H9 (cell line): ENCODE results near the gene EPB41L1. TPM values are rescaled to one million over a fixed set of nuclear protein-coding genes. Genes with fewer than 3 reads are reported as not detected.

Experiments
- DNase-seq: peaks from one replicate; pipeline ENCODE4 v3.0.0-alpha.2; 2017
- H2AFZ ChIP-seq: one replicate; pipeline ENCODE4 v1.6.1; 2013; ENCODE audit warnings: mild to moderate bottlenecking, low read length, control low read depth, moderate library complexity
- H2AK5ac ChIP-seq: 2 replicates; pipeline ENCODE4 v1.6.1; 2013; ENCODE audit warnings: low read length, control low read depth, mixed read lengths; ENCODE audit not compliant: insufficient read length
- H2BK120ac ChIP-seq: one replicate; pipeline ENCODE4 v1.6.1; 2013; ENCODE audit warnings: low read depth, mild to moderate bottlenecking, low read length, control low read depth, inconsistent platforms; ENCODE audit not compliant: poor library complexity, severe bottlenecking
- H2BK12ac ChIP-seq: 2 replicates; pipeline ENCODE4 v1.6.1; 2013; ENCODE audit warnings: low read length, control low read depth, mixed read lengths, low read depth; ENCODE audit not compliant: insufficient read length
- H2BK15ac ChIP-seq: 2 replicates; pipeline ENCODE4 v1.6.1; 2013; ENCODE audit warnings: low read depth, low read length, control low read depth
- H2BK20ac ChIP-seq: one replicate; pipeline ENCODE4 v1.6.1; 2013; ENCODE audit warnings: low read depth, mild to moderate bottlenecking, low read length, control low read depth, inconsistent platforms; ENCODE audit not compliant: poor library complexity, severe bottlenecking
- H2BK5ac ChIP-seq: 2 replicates; pipeline ENCODE4 v1.6.1; 2013; ENCODE audit warnings: low read length, control low read depth, mixed read lengths; ENCODE audit not compliant: insufficient read length
- H3K14ac ChIP-seq: 2 replicates; pipeline ENCODE4 v1.6.1; 2013; ENCODE audit warnings: low read length, control low read depth; ENCODE audit not compliant: insufficient read depth
- H3K18ac ChIP-seq: 2 replicates; pipeline ENCODE4 v1.6.1; 2013; ENCODE audit warnings: low read depth, mild to moderate bottlenecking, mixed read lengths, low read length, control low read depth; ENCODE audit not compliant: insufficient read length
- H3K23ac ChIP-seq: 2 replicates; pipeline ENCODE4 v1.6.1; 2013; ENCODE audit warnings: low read length, control low read depth, mixed read lengths, low read depth; ENCODE audit not compliant: insufficient read length
- H3K23me2 ChIP-seq: 2 replicates; pipeline ENCODE4 v1.6.1; 2013; ENCODE audit warnings: low read depth, mild to moderate bottlenecking, mixed read lengths, low read length, control low read depth; ENCODE audit not compliant: insufficient read length, poor library complexity, severe bottlenecking
- H3K27ac ChIP-seq: 2 replicates; pipeline ENCODE4 v1.5.1; 2013; ENCODE audit warnings: low read length, control low read depth, mixed read lengths, low read depth; ENCODE audit not compliant: insufficient read length
- H3K27me3 ChIP-seq: 2 replicates; pipeline ENCODE4 v1.6.1; 2013; ENCODE audit warnings: low read length, control low read depth, inconsistent platforms; ENCODE audit not compliant: insufficient read depth
- H3K4ac ChIP-seq: 2 replicates; pipeline ENCODE4 v1.6.1; 2013; ENCODE audit warnings: low read depth, mild to moderate bottlenecking, control low read depth, inconsistent platforms, low read length, moderate library complexity
- H3K4me1 ChIP-seq: 2 replicates; pipeline ENCODE4 v1.6.1; 2013; ENCODE audit warnings: low read length, control low read depth, inconsistent platforms; ENCODE audit not compliant: insufficient read depth
- H3K4me2 ChIP-seq: 2 replicates; pipeline ENCODE4 v1.6.1; 2013; ENCODE audit warnings: low read length, control low read depth, mixed read lengths; ENCODE audit not compliant: insufficient read length, insufficient read depth
- H3K56ac ChIP-seq: 2 replicates; pipeline ENCODE4 v1.6.1; 2013; ENCODE audit warnings: low read depth, mild to moderate bottlenecking, mixed read lengths, low read length, control low read depth; ENCODE audit not compliant: insufficient read length
- H3K79me1 ChIP-seq: 2 replicates; pipeline ENCODE4 v1.6.1; 2013; ENCODE audit warnings: low read depth, mild to moderate bottlenecking, moderate library complexity, low read length, control low read depth, inconsistent platforms; ENCODE audit not compliant: insufficient read depth, poor library complexity, severe bottlenecking
- H3K79me2 ChIP-seq: 2 replicates; pipeline ENCODE4 v1.6.1; 2013; ENCODE audit warnings: low read length, control low read depth, inconsistent platforms; ENCODE audit not compliant: insufficient read depth
- H3K9ac ChIP-seq: 2 replicates; pipeline ENCODE4 v1.6.1; 2013; ENCODE audit warnings: low read length, control low read depth, mixed read lengths; ENCODE audit not compliant: insufficient read length; ENCODE audit errors: extremely low read depth
- H3K9me3 ChIP-seq: one replicate; pipeline ENCODE4 v1.6.1; 2013; ENCODE audit warnings: low read depth, low read length, inconsistent platforms; ENCODE audit not compliant: control insufficient read depth
- H3T11ph ChIP-seq: one replicate; pipeline ENCODE4 v1.6.1; 2013; ENCODE audit warnings: mild to moderate bottlenecking, low read length, control low read depth, inconsistent platforms
- H4K20me1 ChIP-seq: one replicate; pipeline ENCODE4 v1.6.1; 2013; ENCODE audit not compliant: control insufficient read depth, insufficient read length, insufficient read depth
- H4K5ac ChIP-seq: 2 replicates; pipeline ENCODE4 v1.6.1; 2013; ENCODE audit warnings: low read depth, mild to moderate bottlenecking, mixed read lengths, low read length, control low read depth; ENCODE audit not compliant: insufficient read length
- H4K8ac ChIP-seq: replicated peaks from 2 replicates; pipeline ENCODE4 v1.6.1; 2013; ENCODE audit warnings: low read length, control low read depth, mixed read lengths, low read depth; ENCODE audit not compliant: insufficient read length
- H4K91ac ChIP-seq: 2 replicates; pipeline ENCODE4 v1.6.1; 2013; ENCODE audit warnings: low read depth, mild to moderate bottlenecking, moderate library complexity, mixed read lengths, low read length, control low read depth; ENCODE audit not compliant: insufficient read length
- H3K27ac Mint-ChIP-seq, 3 experiments: 2 replicates in 2 of 3; 3 replicates in 1 of 3; pipeline ENCODE4 v1.8.0; 2020 to 2021; ENCODE audit warnings: mixed read lengths in 3 of 3, mild to moderate bottlenecking in 1 of 3, moderate library complexity in 1 of 3
- H3K27me3 Mint-ChIP-seq: 2 replicates; pipeline ENCODE4 v1.8.0; 2021; ENCODE audit warnings: low read depth, mild to moderate bottlenecking, moderate library complexity, mixed read lengths
- H3K36me3 Mint-ChIP-seq, 3 experiments: 2 replicates in 2 of 3; 3 replicates in 1 of 3; pipeline ENCODE4 v1.8.0; 2020 to 2021; ENCODE audit warnings: low read depth in 3 of 3, mixed read lengths in 3 of 3; ENCODE audit not compliant: insufficient read depth in 1 of 3
- H3K4me1 Mint-ChIP-seq, 2 experiments: 2 replicates each; pipeline ENCODE4 v1.8.0; 2020; ENCODE audit warnings: mixed read lengths in 2 of 2
- H3K4me3 Mint-ChIP-seq, 2 experiments: 2 replicates in 1 of 2; 3 replicates in 1 of 2; pipeline ENCODE4 v1.8.0; 2020 to 2021; ENCODE audit warnings: mild to moderate bottlenecking in 2 of 2, mixed read lengths in 2 of 2, moderate library complexity in 1 of 2
- H3K9me3 Mint-ChIP-seq, 2 experiments: 2 replicates in 1 of 2; 3 replicates in 1 of 2; pipeline ENCODE4 v1.8.0; 2020; ENCODE audit warnings: mild to moderate bottlenecking in 2 of 2, mixed read lengths in 2 of 2, moderate library complexity in 1 of 2
- WGBS: extraction: QIAGEN DNeasy Blood & Tissue Kit; methylation state at CpG from one replicate; pipeline ENCODE4 v1.1.7; 2013; ENCODE audit warnings: missing lambda C conversion rate, low lambda C conversion rate, mixed read lengths; ENCODE audit not compliant: insufficient read length; ENCODE audit errors: extremely low coverage; 5-methylcytosine and 5-hydroxymethylcytosine counted together
- total RNA-seq: library from RNA; stranded (reverse); gene quantifications from 2 replicates; pipeline ENCODE4 v1.2.1, GENCODE V29; 2021
- TF ChIP-seq, protein P1 (sequence below): fragments of 200-600 bp; sonication (generic); conservative IDR thresholded peaks from 3 replicates; pipeline ENCODE4 v1.8.0; 2021; ENCODE audit warnings: antibody characterized with exemption, mild to moderate bottlenecking

The EPB41L1 gene
- total RNA-seq, 1 experiment from 2014 or later: 31.1 TPM

DNA sequence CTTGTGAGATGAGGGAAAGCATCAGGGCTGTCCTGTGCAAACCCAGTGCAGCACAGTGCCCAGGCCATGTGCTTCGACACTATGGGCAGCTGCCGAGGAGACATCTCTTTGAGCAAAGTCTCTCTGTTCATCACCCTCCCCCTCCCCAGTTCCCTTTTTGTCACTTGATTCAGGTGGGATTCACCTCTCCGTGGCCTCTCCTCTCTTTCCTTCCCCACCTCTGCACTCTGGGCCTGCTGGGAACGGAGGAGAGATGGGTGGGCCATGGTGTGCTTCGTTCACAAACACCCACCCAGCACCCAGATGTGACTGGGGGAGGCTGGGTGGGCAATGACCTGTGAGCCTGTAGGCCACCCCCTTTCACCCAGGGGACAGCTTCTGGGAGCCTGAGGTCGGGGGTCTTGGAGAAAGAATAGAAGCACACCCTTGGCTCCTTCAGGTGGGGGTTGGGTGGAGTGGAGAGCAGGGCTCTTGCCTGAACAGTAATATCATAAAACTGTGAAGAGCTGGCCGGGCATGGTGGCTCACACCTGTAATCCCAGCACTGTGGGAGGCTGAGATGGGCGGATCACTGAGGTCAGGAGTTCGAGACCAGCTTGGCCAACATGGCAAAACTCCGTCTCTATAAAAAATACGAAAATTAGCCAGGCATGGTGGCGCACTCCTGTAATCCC, 118.1 kb downstream of the EPB41L1 start:
- Histone ChIP-seq H2AFZ (no peak overlapping the region), H4K8ac (no peak overlapping the region), H3K4ac (no peak overlapping the region), H3K56ac (no peak overlapping the region), H3K27ac (no peak overlapping the region), H2BK120ac (no peak overlapping the region), H4K5ac (no peak overlapping the region), H3K9me3 (no peaks in the 10 kb centered on the region), H2AK5ac (no peak overlapping the region), H3K4me1 (0 out of 2 replicates have a peak, but pooled peaks cover 3% of the 10 kb centered on the region), H3K18ac (no peak overlapping the region), H3K27me3 (no peaks in the 10 kb centered on the region), H4K20me1 (no peaks in the 10 kb centered on the region), H3K79me1 (no peaks in the 10 kb centered on the region), H4K91ac (no peak overlapping the region), H3K23me2 (no peaks in the 10 kb centered on the region), H2BK20ac (no peak overlapping the region), H2BK15ac (no peak overlapping the region), H3K23ac (no peak overlapping the region), H2BK12ac (no peak overlapping the region), H2BK5ac (no peak overlapping the region), H3K4me2 (no peak overlapping the region), H3T11ph (no peak overlapping the region), H3K9ac (no peak overlapping the region), H3K14ac (no peak overlapping the region), H3K79me2 (no peaks in the 10 kb centered on the region)
- H3K9me3 Mint-ChIP-seq: no peaks in the 10 kb centered on the region
- peaks cover 6% of the 10 kb centered on the region for H3K27me3 Mint-ChIP-seq
- H3K36me3 Mint-ChIP-seq: no peaks in the 10 kb centered on the region
- TF ChIP-seq, protein P1, sequence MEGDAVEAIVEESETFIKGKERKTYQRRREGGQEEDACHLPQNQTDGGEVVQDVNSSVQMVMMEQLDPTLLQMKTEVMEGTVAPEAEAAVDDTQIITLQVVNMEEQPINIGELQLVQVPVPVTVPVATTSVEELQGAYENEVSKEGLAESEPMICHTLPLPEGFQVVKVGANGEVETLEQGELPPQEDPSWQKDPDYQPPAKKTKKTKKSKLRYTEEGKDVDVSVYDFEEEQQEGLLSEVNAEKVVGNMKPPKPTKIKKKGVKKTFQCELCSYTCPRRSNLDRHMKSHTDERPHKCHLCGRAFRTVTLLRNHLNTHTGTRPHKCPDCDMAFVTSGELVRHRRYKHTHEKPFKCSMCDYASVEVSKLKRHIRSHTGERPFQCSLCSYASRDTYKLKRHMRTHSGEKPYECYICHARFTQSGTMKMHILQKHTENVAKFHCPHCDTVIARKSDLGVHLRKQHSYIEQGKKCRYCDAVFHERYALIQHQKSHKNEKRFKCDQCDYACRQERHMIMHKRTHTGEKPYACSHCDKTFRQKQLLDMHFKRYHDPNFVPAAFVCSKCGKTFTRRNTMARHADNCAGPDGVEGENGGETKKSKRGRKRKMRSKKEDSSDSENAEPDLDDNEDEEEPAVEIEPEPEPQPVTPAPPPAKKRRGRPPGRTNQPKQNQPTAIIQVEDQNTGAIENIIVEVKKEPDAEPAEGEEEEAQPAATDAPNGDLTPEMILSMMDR: no peak
- H3K4me3 Mint-ChIP-seq: no peak overlapping the region; a peak in 1 of 5 replicates
- peak overlapping the region in 1 of 3 experiments; percentile 35; a peak in 1 of 7 replicates for H3K27ac Mint-ChIP-seq
- WGBS: no CpG with 5 or more reads among the region's 12 CpGs
- DNase-seq: no peak
- peaks cover 10 to 50% of the 10 kb centered on the region in 2 experiments for H3K4me1 Mint-ChIP-seq
